NT2/D1 (cell line): ENCODE measurements around the gene INSRR.

Experiments
- YY1 ChIP-seq: IDR thresholded peaks from 2 replicates; pipeline ENCODE4 v1.6.1; 2011; ENCODE audit not compliant: insufficient read length, insufficient read depth
- ZNF274 ChIP-seq: IDR thresholded peaks from 2 replicates; pipeline ENCODE4 v1.6.1; 2011; ENCODE audit warnings: mild to moderate bottlenecking, low read depth, low read length

GRCh38 chr1:156814571-156815260 is 44.2 kb downstream of the INSRR start:
- no peak for TF ChIP-seq ZNF274
- no peak for TF ChIP-seq YY1
